GM19372 (cell line): ENCODE measurements around the gene PRKCZ.
"Not testable (repeated sequence)": the region's sequence is repeated elsewhere in the genome, so short reads cannot be mapped to it uniquely, and the experiment has no call there.

ENCODE experiments used
- ATAC-seq: cut with Tn5 transposase; IDR thresholded peaks from one replicate; pipeline ENCODE4 v1.9.1; 2021; ENCODE audit warnings: mild to moderate bottlenecking, low read depth, moderate library complexity; ENCODE audit not compliant: unreplicated experiment

PRKCZ gene

DNA sequence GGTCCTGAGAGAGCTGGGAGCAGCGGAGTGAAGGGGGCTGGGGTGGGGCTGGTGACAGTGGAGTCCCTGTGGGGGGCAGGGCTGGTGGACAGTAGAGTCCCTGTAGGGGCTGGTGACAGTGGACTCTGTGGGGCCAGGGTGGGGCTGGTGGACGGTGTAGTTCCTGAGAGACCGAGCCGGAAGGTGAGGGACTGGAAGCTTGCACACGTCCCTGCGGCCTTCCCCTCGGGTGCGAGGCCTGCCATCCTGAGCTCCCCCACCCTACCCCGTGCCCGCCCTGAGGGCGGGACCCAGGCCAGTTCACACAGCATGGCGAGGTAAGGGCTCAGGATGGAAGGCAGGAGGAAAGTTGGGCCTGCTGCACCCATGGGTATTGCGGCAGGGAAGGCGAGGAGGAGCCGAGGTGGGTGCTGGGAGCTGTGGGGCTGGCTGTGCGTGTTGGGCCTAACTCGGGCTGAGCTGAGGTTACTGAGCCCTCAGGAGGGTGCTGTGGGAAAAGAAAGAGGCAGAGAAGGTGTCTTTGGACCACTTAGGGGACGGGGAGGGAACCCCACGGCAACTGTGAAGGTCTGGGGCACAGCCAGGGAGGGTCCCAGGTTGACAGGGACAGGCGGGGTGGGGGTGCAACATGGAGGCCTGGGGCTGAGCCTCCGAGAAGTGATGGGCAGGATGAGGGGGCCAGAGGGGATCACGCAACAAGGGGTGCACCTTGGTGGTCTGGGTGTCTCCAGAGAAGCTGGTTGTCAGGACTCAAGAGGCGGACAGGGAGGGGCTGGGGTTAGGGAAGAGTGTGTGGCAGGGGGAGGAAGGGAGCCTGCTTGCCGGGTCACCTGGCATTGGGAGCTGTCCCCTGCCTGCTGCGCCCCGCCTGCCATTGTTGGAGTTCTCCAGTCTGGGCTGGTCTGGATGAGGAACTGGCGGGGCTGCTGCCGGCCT lies 60.8 kb downstream of the PRKCZ start:
- no peak for ATAC-seq

DNA sequence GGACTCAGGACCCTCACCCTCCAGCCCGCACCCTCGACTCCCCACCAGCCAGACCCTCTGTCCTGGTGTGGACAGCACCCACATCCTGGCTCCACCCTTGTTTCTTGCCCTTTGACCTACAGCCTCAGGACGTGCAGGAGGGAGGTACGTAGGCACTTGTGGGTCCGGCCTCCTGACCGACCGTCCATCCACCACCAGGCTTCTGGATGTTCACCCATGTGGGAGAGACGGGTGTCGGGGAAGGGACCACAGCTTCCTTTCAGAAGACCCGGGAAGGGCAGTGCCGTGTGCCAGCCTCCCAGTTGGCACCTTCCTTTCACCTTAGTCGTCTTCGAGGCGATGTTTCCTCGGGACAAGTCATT lies 61.4 kb downstream of the PRKCZ start:
- no peak for ATAC-seq

DNA sequence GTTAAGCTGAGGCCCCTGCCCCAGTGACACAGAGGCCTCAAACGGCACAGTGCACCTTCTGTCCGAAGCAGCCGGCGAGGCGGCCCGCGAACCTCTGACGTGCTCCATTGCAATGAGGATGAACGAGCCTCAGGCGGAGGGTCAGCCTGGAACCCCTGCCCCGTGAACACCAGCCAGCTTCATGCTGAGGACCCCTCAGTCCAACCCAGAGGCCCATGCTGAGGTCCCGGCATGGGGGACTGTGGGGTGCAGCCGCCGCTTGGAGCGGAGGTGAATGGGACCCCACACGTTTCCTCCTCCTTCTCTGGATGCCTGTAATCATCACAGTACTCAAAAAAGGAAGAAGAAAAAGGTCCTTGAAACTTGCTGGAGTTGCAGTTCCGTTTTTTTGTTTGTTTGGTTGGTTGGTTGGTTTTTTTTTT lies 62.1 kb downstream of the PRKCZ start:
- no peak for ATAC-seq

DNA sequence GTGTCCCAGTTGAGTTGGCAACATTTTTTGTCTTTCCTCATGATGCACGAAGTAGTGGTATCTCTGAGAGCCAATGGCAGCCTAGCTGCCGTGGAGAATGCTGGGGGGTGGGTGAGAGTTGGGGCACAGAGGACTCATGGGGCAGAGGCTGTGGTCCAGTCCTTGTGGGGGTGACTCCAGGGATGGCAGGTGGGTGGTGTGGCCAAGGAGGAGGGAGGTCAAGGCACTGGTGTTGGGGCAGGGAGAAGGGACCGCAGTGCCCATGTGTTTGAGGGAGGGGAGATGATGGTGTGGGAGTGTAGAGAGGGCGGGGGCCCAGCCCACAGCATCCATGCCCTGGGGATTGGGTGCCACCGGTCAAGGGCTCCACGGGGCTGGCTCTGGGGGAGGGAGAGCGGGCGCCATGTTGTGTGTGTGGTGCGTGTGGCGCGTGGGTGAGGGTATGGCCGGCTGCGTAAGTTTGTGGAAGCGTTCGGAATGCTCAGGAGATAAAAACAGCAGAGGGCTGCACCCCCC lies 63.5 kb downstream of the PRKCZ start:
- no peak for ATAC-seq

DNA sequence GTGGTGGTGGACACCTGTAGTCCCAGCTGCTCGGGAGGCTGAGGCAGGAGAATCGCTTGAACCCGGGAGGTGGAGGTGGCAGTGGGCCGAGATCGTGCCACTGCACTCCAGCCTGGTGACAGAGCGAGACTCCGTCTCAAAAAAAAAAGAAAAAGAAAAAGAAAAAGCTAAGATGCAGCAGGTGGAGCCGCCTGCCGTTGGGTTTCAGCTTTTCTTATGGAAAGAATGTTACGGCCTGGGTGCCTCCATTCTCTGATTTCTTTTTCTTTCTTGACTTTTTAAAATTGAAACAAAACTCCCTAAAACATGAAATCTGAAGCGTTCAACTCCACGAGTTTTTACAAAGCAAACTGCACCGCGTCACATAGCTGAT lies 64.4 kb downstream of the PRKCZ start:
- not testable (repeated sequence) for ATAC-seq

DNA sequence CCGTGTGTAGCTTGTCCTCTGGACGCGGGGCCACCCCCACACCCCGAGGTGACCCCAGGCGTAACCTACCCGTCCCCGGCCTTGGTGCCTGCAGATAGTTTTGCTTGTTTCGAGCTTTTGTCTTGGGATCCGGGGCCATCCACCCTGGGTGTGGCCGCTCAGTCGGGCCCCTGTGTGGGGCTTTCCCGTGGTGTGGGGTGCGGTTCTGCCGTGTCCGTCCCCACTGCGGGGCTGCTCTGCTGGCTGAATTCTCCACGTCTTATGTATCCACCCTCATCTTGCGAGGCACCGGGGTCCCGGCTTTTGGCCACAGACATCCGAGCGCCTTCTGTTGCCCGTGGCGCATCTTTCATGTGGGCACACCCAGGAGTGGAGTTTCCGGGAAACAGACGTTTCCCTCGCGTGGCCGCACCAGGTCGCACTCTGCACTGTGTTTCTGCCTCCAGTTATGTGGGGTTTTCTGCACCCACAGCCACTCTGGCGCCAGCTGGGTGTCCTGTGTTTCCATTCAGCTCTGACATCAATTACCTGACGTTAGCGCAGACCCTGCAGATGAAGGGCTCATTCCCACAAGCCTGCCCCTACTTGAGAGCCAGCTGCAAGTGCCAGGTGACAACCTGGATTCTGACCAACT lies 64.9 kb downstream of the PRKCZ start:
- ATAC-seq, result no peak

DNA sequence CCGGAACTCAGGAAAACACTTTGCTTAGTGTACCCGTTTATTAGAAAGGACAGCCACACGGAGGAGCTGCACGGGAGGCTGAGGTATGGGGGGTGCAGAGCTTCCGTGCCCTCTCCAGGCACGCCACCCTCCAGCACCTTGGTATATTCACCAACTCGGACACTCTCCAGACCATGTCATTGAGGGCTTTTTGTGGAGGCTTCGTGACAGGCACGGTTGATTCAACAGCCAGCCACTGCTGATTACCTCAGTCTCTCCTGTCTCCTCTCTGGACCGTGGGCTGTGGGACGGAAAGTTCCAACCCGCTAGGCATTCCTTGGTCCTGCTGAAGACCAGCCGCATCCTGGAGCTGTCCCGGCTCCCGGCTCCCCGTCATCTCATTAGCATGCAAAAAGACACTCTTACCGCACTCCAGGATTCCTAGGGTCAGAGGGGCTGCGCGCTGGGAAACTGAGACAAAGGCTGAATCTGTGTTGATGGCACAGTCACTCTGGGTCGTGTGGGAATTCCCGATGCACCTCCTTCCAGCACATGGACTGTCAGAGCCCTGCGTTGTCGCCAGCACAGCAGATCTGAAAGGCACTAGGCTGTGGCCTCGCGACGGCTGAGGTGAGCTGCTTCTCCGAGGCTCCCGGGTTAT lies 65.6 kb downstream of the PRKCZ start:
- ATAC-seq, result no peak

DNA sequence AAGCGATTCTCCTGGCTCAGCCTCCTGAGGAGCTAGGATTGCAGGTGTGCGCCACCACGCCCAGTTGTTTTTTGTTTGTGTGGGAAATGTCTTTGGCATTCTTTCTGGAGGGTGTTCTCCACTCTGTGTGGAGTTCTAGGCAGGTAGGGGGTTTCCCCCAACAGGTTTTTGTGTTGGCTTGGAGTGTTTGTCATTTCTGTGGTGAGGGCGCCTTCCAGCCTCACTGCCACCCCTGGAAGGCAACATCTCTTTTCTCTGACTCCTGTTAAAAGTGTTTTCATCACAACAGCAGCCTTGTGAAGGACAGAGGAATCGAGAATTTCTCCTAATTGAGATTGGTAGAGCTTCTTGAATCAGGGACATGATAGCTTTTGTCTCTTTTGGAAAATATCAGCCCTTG lies 69.7 kb downstream of the PRKCZ start:
- ATAC-seq, result no peak

DNA sequence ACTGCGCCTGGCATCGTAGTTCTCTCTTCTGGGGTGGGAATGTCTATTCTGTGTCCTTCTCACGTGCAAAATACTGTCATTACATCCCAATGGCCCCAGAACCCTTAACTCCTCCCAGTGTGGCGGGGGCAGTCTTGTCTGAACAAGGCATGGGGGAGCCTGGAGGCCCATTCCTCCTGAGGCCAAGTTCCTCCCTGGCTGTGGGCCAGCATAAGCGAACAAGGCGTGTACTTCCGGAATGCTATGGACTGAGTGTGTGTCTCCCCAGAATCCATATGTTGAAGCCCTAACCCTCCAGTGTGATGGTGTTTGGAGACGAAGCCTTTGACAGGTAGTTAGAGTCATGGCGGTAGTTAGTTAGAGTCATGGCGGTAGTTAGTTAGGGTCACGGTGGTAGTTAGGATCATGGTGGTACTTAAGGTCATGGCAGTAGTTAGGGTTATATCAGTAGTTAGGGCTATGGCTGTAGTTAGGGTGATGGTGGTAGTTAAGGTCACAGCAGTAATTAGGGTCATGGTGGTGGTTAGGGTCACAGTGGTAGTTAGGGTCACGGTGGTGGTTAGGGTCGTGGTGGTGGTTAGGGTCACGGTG lies 71.0 kb downstream of the PRKCZ start:
- ATAC-seq, result no peak

DNA sequence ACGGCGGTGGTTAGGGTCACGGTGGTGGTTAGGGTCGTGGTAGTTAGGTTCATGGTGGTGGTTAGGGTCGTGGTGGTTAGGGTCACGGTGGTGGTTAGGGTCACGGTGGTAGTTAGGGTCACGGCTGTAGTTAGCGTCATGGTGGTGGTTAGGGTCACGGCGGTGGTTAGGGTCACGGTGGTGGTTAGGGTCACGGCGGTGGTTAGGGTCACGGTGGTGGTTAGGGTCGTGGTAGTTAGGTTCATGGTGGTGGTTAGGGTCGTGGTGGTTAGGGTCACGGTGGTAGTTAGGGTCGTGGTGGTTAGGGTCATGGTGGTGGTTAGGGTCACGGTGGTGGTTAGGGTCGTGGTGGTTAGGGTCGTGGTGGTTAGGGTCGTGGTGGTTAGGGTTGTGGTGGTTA lies 71.6 kb downstream of the PRKCZ start:
- ATAC-seq, result not testable (repeated sequence)

DNA sequence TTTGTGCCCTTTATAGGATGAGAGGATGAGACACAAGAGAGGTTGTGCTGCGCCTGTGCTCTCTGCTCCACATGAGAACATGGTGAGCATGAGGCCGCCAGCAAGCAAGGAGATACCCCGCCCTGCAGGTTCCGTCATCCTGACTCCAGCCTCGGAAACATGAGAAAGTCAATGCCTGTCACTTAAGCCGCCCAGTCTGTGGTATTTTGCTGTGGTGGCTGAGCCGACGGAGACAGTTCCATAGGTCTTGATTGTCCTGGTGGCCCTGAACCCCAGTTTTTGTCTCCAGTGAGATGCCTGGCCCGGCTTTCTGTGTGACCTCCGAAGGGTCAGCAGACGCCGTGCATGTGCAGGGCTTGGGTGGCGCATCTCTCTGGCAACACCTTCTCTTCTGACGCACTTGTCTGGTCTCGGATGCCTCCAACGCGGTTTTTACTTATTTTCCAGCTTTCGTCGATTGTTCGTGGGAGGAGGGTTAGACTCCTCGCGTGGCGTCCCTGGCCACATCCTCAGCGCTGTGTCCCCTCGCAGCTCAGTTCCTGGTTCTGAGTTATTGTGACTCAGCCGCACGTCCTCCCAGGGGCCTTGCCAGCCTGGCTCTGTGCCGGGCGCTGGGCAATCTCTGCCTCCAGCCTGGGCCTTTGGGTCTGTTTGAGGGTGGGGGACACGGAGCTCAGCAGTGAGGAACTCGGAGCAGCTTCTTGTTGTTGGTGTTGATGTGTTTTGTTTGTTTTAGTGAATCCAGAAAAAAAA lies 74.4 kb downstream of the PRKCZ start:
- no peak for ATAC-seq

DNA sequence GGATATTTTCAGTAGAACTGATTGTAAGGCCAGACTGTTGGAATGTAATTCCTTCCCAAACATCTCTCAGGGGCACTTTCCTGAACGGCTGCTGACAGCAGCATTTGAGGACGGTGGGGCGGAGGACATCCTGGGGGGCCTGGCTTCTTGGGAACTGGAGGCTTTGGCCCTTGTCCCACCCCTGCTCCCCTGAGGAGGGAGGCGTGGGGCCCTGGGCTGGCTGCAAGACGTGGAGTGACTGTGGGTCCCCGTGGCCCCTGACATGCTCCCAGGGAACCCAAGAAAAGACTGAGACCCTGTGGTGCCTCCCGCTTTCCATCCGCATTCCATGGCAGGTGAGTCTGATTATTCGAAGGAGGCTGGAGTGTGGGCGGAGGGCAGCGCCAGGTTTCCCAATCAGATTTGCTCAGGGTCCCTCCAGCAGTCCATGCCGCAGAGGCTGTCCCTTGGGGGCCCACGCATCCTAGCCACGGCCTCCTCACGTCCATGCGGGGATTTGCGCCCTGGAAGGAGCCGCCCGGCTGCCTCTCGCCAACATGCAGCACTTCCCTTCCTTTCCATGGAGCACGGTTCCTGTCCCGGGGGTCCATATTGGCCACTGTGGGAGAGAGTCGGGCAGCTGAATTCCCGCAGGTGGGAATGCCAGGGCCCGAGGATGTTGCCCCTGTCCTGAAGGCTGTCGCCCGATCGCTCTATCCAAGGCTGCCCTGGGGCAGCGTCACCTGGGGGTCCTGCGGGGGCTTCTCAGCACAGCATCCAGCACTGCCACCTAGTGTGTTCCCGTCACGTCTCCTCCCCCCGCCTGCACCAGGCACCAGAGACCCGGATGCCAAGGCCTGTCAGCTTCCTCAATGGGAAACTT lies 75.4 kb downstream of the PRKCZ start:
- ATAC-seq, result no peak

DNA sequence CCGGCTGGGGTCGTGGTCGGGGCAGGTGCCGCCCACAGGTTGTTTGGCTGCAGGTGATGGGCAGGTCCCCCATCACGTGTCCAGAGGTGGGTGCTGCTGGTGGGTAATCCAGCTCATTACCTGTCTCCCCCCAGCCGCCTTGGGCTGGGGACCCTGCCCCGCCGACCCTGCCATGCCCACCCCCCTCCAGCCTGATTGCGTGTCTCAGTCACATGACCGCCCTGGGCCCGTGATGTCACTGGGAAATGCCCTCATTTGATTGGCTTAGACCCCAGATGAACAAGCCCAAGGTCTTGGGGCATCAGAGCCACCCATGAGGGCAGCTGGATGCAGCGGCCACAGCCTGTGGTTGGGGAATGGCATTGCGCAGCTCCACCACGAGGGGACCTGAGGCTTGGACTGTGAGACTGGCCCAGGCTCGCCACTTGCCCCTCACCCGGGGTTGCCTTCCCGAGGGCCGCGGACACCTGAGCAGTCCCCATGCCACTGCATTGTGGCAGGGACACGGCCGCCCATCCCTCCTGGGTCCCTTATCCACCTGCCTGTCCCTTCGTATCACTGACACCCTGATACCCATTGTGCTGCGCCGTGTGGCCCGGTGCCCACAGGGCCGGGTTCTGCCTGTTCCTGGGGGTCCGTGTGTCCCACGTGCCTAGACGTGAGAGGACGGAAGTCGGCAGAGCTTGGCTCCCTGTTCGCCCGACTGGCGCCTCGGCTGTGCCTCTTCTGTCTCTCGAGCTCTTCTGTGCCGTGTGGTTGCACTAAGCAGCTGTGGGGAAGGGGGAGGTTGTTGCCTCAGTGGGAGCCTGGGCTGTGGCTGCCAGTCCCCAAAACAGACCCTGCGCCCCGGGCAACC lies 76.3 kb downstream of the PRKCZ start:
- no peak for ATAC-seq

DNA sequence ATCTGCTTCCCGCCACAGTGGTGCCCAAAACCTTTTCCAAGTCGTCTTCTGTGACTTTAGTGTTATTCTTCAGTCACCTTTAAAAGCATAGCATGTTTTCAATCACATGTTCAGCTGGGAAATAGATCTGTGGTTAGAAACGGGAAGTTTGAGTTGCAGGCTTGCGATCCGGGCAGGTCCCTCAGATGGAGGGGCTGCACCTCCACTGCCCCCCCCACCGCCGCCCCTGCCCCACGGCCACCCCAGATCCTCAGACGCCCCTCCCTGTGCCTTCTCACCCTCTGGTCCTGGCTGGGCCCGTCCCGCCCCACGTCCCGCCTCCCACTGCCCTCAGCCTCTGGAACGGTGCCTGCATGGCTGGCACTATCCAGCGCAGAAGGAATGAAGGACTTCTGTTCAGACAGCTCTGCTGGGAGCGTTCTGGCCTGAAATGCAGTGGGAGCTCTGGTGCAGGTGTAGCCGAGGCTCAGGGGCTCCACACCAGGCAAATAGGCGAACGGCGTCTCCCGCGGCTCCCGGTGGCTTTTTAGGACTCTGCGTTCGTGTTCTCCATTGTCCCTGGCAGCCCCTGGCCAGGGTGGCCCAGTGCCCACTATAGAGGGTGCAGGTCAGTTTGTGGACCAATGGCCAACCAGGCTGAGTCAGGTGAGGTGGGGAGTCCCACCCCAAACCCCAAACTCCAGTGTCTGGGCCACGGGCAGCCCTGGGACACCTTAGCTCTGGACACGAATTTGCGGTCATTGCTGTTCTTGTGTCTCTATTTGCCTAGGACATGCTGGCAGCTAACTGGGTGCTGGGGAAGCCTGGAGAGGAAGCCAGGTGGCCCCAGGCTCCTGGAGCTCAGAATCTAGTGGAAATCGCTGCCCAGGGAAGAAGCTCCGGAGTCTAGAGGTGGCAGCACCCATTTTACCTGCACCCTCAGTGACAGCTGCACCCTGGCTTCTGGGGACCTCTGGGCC lies 77.3 kb downstream of the PRKCZ start:
- no peak for ATAC-seq

DNA sequence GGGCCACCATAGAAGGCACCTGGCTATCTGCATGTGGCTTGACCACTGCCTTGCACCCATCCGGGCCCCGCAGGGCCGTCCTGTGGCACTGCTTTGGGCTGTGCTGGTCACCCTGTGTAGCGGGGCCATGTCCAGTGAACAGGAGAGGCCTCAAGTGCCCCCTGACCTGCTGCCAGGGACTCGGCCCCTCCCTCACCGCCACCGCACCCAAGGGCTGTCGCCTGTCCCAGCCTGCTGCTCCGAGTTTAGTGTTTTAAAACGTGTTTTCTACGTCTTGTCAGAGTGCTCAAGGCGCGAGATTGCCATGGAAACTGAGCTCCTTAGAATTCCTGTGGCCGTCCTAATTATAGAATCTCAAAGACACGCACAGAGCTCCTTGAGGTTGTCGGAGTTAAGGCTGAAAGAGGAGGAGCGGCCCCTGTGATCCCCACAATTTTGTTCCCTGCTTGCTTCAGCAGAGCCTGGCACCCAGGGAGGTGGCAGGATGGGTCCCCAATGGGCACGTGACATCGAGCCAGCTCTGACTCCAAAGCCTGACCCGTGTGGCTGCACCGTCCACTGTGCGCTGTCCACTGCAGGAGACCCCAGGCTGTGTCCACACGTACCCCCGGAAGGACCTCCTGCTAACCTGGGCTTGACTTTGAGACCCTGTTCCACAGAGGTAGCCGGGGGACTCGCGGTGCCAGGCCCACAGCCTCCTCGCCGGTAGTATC lies 78.1 kb downstream of the PRKCZ start:
- no peak for ATAC-seq

DNA sequence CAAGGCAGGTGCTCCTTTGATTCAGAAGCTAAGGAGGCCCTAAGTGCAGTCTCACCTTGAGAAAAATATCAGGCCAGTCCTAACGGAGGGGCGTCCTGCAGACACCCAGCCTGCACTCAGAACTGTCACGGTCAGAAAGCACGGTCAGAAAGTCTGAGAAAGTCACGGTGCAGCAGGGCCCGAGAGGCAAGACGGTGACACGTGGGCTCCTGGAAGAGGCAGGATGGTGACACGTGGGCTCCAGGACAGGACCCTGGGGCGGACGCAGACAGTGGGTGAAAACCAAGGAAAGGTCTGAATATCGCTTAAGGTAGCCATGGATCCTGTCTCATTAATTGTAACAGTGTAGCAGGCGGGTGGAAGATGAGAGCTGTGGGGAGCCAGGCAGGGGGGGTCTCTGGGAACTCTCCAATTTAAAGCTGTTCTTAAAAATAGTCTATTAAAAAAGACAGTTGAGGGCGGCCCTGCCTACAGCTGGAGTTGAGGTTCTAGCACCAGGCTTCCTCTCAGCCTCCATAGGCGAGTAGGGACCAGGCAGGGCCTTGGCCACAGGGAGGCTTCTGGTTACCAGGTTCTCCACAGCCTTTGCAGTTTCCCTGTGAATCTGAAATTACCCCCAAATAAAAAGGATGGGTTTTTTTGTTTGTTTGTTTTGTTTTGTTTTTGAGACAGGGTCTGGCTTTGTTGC lies 79.2 kb downstream of the PRKCZ start:
- ATAC-seq, result no peak
